GM12878 (cell line): ENCODE results near the gene OR5A1. TPM values are rescaled to one million over a fixed set of nuclear protein-coding genes. Genes with fewer than 3 reads are reported as not detected.

Experiments
- ATAC-seq: fragments of 200-7000 bp; cut with Tn5 transposase; 3 replicates; pipeline ENCODE4 v1.9.1; 2020; ENCODE audit warnings: mild to moderate bottlenecking, moderate library complexity
- BruUV-seq: library from RNA; stranded (reverse); fragments of 400-500 nt; replicated peaks from 2 replicates; lab custom pipeline; 2021; lab: Mats Ljungman, UMichigan
- CTCF ChIA-PET: fragments of 300-600 bp; sonication (Branson Sonifier 250); formaldehyde crosslinking; extraction: SDS; loops from one replicate; lab custom pipeline; 2021; ENCODE audit warnings: inconsistent platforms; lab: Yijun Ruan, JAX
- POLR2A ChIA-PET: fragments of 350-600 bp; formaldehyde crosslinking; extraction: SDS; loops from one replicate; lab custom pipeline; 2021; ENCODE audit warnings: inconsistent platforms; lab: Charles Lee
- RAD21 ChIA-PET: fragments of 300-600 bp; sonication (Branson Sonifier 250); formaldehyde crosslinking; loops from one replicate; lab custom pipeline; 2023; ENCODE audit warnings: antibody characterized with exemption; ENCODE audit not compliant: unreplicated experiment; lab: Charles Lee
- SMC1A ChIA-PET: fragments of 300-600 bp; sonication (Branson Sonifier 250); formaldehyde crosslinking; loops from one replicate; lab custom pipeline; 2023; ENCODE audit not compliant: unreplicated experiment, uncharacterized antibody; lab: Charles Lee
- DNase-seq: peaks from one replicate; pipeline ENCODE4 v3.0.0-alpha.2; 2011; ENCODE audit warnings: low read depth, low spot score
- FAIRE-seq: peaks from 3 replicates; lab custom pipeline; 2011; peaks lifted over from hg19 to GRCh38; lab: Jason Lieb, UNC
- H2AFZ ChIP-seq: 2 replicates; pipeline ENCODE4 v1.6.0; 2011; ENCODE audit warnings: low read depth, low read length, control low read depth; ENCODE audit not compliant: control insufficient read depth
- H3K27ac ChIP-seq: 2 replicates; pipeline ENCODE4 v1.5.1; 2011; ENCODE audit warnings: control low read depth; ENCODE audit not compliant: control insufficient read depth, insufficient read depth
- H3K27me3 ChIP-seq, 2 experiments: replicated peaks in 1 of 2; 2 replicates each; pipeline versions ENCODE4 v1.6.0 to v1.6.1; 2011; ENCODE audit warnings: low read length in 1 of 2; ENCODE audit not compliant: control insufficient read depth in 2 of 2, insufficient read depth in 2 of 2
- H3K36me3 ChIP-seq, 2 experiments: 2 replicates each; pipeline ENCODE4 v1.5.1; 2011; ENCODE audit warnings: low read length in 1 of 2; ENCODE audit not compliant: control insufficient read depth in 2 of 2, insufficient read depth in 2 of 2
- H3K4me1 ChIP-seq: 2 replicates; pipeline ENCODE4 v1.6.1; 2011; ENCODE audit warnings: mild to moderate bottlenecking, low read length, moderate library complexity, mixed read lengths; ENCODE audit not compliant: control insufficient read depth, insufficient read depth
- H3K4me2 ChIP-seq: 2 replicates; pipeline ENCODE4 v1.6.0; 2011; ENCODE audit warnings: control low read depth; ENCODE audit not compliant: control insufficient read depth, insufficient read depth
- H3K4me3 ChIP-seq: fragments of 200-600 bp; sonication (generic); 2 replicates; pipeline ENCODE4 v1.5.1; 2016
- H3K79me2 ChIP-seq: 2 replicates; pipeline ENCODE4 v1.6.0; 2011; ENCODE audit warnings: low read length; ENCODE audit not compliant: control insufficient read depth, insufficient read depth
- H3K9ac ChIP-seq: 2 replicates; pipeline ENCODE4 v1.8.0; 2011; ENCODE audit warnings: low read length, control low read depth, mixed read lengths; ENCODE audit not compliant: control insufficient read depth, insufficient read depth
- H3K9me3 ChIP-seq: replicated peaks from 3 replicates; pipeline ENCODE4 v1.5.1; 2011; ENCODE audit warnings: mild to moderate bottlenecking, low read length; ENCODE audit not compliant: control insufficient read depth, insufficient read depth
- H4K20me1 ChIP-seq: 2 replicates; pipeline ENCODE4 v1.6.0; 2011; ENCODE audit not compliant: control insufficient read depth, insufficient read depth
- CBFB ChIP-seq: IDR thresholded peaks from 2 replicates; pipeline ENCODE4 v1.6.1; 2016; ENCODE audit warnings: antibody characterized with exemption, low read depth
- CBX5 ChIP-seq: sonication (generic); IDR thresholded peaks from 2 replicates; pipeline ENCODE4 v1.6.1; 2016; ENCODE audit warnings: low read depth, moderate library complexity, mild to moderate bottlenecking, inconsistent platforms
- CHD4 ChIP-seq: fragments of 200-600 bp; sonication (generic); IDR thresholded peaks from 2 replicates; pipeline ENCODE4 v1.6.1; 2016; ENCODE audit warnings: mild to moderate bottlenecking
- HCFC1 ChIP-seq: fragments of 150-350 bp; IDR thresholded peaks from 2 replicates; pipeline ENCODE4 v1.6.1; 2014; ENCODE audit warnings: low read length
- HDAC2 ChIP-seq: fragments of 200-600 bp; sonication (generic); IDR thresholded peaks from 2 replicates; pipeline ENCODE4 v1.6.1; 2017
- HDGF ChIP-seq: fragments of 450-650 bp; IDR thresholded peaks from 2 replicates; pipeline ENCODE4 v1.6.1; 2016; ENCODE audit warnings: antibody characterized with exemption
- NFIC ChIP-seq: IDR thresholded peaks from 2 replicates; pipeline ENCODE4 v1.6.1; 2012; ENCODE audit warnings: low read depth, mild to moderate bottlenecking, inconsistent platforms, low read length, moderate library complexity
- NFYA ChIP-seq: IDR thresholded peaks from 2 replicates; pipeline ENCODE4 v1.6.1; 2011; ENCODE audit warnings: low read depth, mild to moderate bottlenecking, low read length, improper control_type of control experiment, borderline replicate concordance
- PML ChIP-seq: IDR thresholded peaks from 2 replicates; pipeline ENCODE4 v1.6.1; 2012; ENCODE audit warnings: low read length, inconsistent platforms
- RAD21 ChIP-seq: IDR thresholded peaks from 2 replicates; pipeline ENCODE4 v1.6.1; 2011; ENCODE audit warnings: mild to moderate bottlenecking, low read depth, low read length, moderate library complexity; ENCODE audit not compliant: insufficient read depth
- SIN3A ChIP-seq: IDR thresholded peaks from 2 replicates; pipeline ENCODE4 v1.6.1; 2012; ENCODE audit warnings: low read depth, low read length, improper control_type of control experiment
- SP1 ChIP-seq: IDR thresholded peaks from one replicate; pipeline ENCODE4 v1.6.1; 2011; ENCODE audit warnings: low read depth, low read length
- SPI1 ChIP-seq: IDR thresholded peaks from 2 replicates; pipeline ENCODE4 v1.6.1; 2011; ENCODE audit warnings: low read depth, mild to moderate bottlenecking, low read length, moderate library complexity, borderline replicate concordance; ENCODE audit not compliant: insufficient read depth
- SREBF2 ChIP-seq: IDR thresholded peaks from 2 replicates; pipeline ENCODE4 v1.6.1; 2012; ENCODE audit warnings: mild to moderate bottlenecking, low read length
- SRF ChIP-seq, 2 experiments: IDR thresholded peaks; 2 replicates each; pipeline ENCODE4 v1.6.1; 2011; ENCODE audit warnings: low read depth in 2 of 2, low read length in 2 of 2, mild to moderate bottlenecking in 1 of 2, moderate library complexity in 1 of 2
- TAF1 ChIP-seq: IDR thresholded peaks from 2 replicates; pipeline ENCODE4 v1.6.1; 2011; ENCODE audit warnings: mild to moderate bottlenecking, low read depth, low read length, borderline replicate concordance
- ZNF207 ChIP-seq: fragments of 450-650 bp; IDR thresholded peaks from 2 replicates; pipeline ENCODE4 v1.6.1; 2014; ENCODE audit warnings: antibody characterized with exemption, mild to moderate bottlenecking, borderline replicate concordance
- WGBS: methylation state at CpG from one replicate; pipeline ENCODE4 v1.1.6; 2016; ENCODE audit warnings: low lambda C conversion rate; ENCODE audit not compliant: insufficient replicate concordance, insufficient coverage; ENCODE audit errors: missing lambda C conversion rate; 5-methylcytosine and 5-hydroxymethylcytosine counted together
- in situ Hi-C: fragments of 300-500 bp; cut with MboI; formaldehyde crosslinking; loops from 9 replicates; pipeline ENCODE4 v1.14.3; 2018; ENCODE audit warnings: mixed read lengths
- intact Hi-C: fragments of 100-400 bp; cut with micrococcal nuclease; formaldehyde crosslinking; loops from one replicate; pipeline ENCODE4 v1.14.2; 2022; ENCODE audit not compliant: unreplicated experiment
- polyA plus RNA-seq, 11 experiments: library from polyadenylated mRNA; depleted of rRNA in 4 of 11; unstranded in 6 of 11; stranded (reverse) in 5 of 11; fragments of >200 nt; fragmentation: Nextera tagmentation in 4 of 11; fragmentation: Illumina TruSeq in 1 of 11; extraction: Ambion mirVana in 4 of 11; extraction: Trizol in 1 of 11; gene quantifications; 1 replicate in 1 of 11; 2 replicates in 10 of 11; pipeline versions ENCODE4 v1.2.1 to v1.2.3, GENCODE V29; 2011 to 2016; ENCODE audit warnings: inconsistent platforms in 2 of 11, missing spikeins in 2 of 11, low read depth in 1 of 11
- total RNA-seq, 4 experiments: library from RNA; depleted of rRNA in 3 of 4; stranded (reverse); fragments of >200 nt in 3 of 4; fragmentation: Illumina TruSeq in 1 of 4; extraction: Trizol in 1 of 4; gene quantifications; 2 replicates each; pipeline versions ENCODE4 v1.2.1 to v1.2.3, GENCODE V29; 2013 to 2021
- TF ChIP-seq, protein P1 (sequence below): IDR thresholded peaks from 2 replicates; pipeline ENCODE4 v1.6.1; 2012; ENCODE audit warnings: low read depth, low read length, improper control_type of control experiment
- TF ChIP-seq, protein P2 (sequence below): fragments of 450-650 bp; IDR thresholded peaks from 2 replicates; pipeline ENCODE4 v1.6.1; 2016; ENCODE audit warnings: mild to moderate bottlenecking, moderate library complexity, borderline replicate concordance

OR5A1 gene
- total and polyA plus RNA-seq, 10 of the 15 experiments (the other 5 are each of a cell fraction or from before 2014, with no cell fraction given): not detected

DNA sequence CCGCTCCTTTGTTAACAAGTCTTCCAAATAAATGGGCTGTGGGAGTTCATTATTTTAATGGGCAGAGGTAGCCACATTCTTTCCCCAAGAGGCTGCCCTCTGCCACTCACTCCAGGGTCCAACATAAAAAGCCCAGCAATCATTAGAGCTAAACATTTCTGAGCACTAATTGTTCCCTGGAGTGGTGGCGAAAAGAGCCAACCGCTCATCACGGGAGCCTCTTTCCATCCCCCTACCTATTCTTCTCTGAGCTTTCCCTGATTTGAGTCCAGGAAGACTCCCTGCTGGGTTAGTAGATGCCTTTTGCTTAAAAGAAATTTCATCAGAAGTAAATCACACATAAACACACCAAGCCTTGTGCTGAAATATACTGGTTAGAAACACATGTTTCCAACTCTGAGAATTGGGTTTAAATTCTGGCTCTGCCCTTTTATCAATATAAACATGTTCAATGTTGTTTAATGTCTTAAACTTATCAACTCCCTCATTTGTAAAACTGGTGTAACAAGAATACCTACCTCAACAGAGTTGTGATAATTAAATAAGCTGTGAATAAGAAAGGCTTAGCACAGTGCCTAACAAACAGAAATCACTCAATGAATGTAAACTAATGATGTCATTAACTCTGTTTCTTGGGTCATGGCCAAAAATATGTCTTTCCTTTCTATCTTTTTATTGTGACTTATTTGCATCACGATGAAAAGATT, 9.8 kb upstream of the OR5A1 start, which contains the start of gene OR5A2:
Gene OR5A2, minus strand, starts transcription at position 53 of the 707 bp plus-strand sequence. CDS start 3,460 bp downstream, outside the sequence.
- Histone ChIP-seq H4K20me1 (no peaks in the 10 kb centered on the region), H2AFZ (no peak within 1 kb of the TSS), H3K36me3 (no peaks in the 10 kb centered on the region), H3K27ac (no peak within 1 kb of the TSS), H3K9me3 (no peaks in the 10 kb centered on the region), H3K4me1 (no peaks in the 10 kb centered on the region), H3K9ac (no peak within 1 kb of the TSS), H3K27me3 (peaks cover 0 to 3% of the 10 kb centered on the region in 2 experiments; a peak in 1 of 4 replicates), H3K4me3 (no peak within 1 kb of the TSS), H3K4me2 (no peak within 1 kb of the TSS), H3K79me2 (no peaks in the 10 kb centered on the region)
- no peak for DNase-seq
- RAD21 ChIA-PET: no interaction called here
- FAIRE-seq: no peak
- WGBS: 75% methylated on average over 5 of the region's 5 CpGs
- SMC1A ChIA-PET: interaction anchor here (0.6 to 1.4 kb wide), 3 partner anchors 52 to 255 kb away, joined by 3 to 5 read pairs (median 3); partner anchors contain the start of gene DTX4
- POLR2A ChIA-PET: no interaction called here
- no TSS peak for BruUV-seq
- no peak for TF ChIP-seq SP1
- TF ChIP-seq SREBF2: no peak
- no peak for TF ChIP-seq CHD4
- no peak for TF ChIP-seq ZNF207
- TF ChIP-seq CBFB: no peak
- TF ChIP-seq RAD21: no peak
- no peak for TF ChIP-seq SIN3A
- TF ChIP-seq NFIC: no peak
- no peak for TF ChIP-seq TAF1
- TF ChIP-seq SRF (IDR thresholded peaks at IDR 0.05; ENCODE audit: low read depth in 2 of 2, low read length in 2 of 2): no peak
- TF ChIP-seq NFYA: no peak
- no peak for TF ChIP-seq HDGF
- TF ChIP-seq HCFC1: no peak
- no peak for TF ChIP-seq PML
- TF ChIP-seq HDAC2: no peak
- TF ChIP-seq, protein P1, sequence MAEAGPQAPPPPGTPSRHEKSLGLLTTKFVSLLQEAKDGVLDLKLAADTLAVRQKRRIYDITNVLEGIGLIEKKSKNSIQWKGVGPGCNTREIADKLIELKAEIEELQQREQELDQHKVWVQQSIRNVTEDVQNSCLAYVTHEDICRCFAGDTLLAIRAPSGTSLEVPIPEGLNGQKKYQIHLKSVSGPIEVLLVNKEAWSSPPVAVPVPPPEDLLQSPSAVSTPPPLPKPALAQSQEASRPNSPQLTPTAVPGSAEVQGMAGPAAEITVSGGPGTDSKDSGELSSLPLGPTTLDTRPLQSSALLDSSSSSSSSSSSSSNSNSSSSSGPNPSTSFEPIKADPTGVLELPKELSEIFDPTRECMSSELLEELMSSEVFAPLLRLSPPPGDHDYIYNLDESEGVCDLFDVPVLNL: no peak
- no peak for TF ChIP-seq CBX5
- TF ChIP-seq SPI1: no peak
- TF ChIP-seq, protein P2, sequence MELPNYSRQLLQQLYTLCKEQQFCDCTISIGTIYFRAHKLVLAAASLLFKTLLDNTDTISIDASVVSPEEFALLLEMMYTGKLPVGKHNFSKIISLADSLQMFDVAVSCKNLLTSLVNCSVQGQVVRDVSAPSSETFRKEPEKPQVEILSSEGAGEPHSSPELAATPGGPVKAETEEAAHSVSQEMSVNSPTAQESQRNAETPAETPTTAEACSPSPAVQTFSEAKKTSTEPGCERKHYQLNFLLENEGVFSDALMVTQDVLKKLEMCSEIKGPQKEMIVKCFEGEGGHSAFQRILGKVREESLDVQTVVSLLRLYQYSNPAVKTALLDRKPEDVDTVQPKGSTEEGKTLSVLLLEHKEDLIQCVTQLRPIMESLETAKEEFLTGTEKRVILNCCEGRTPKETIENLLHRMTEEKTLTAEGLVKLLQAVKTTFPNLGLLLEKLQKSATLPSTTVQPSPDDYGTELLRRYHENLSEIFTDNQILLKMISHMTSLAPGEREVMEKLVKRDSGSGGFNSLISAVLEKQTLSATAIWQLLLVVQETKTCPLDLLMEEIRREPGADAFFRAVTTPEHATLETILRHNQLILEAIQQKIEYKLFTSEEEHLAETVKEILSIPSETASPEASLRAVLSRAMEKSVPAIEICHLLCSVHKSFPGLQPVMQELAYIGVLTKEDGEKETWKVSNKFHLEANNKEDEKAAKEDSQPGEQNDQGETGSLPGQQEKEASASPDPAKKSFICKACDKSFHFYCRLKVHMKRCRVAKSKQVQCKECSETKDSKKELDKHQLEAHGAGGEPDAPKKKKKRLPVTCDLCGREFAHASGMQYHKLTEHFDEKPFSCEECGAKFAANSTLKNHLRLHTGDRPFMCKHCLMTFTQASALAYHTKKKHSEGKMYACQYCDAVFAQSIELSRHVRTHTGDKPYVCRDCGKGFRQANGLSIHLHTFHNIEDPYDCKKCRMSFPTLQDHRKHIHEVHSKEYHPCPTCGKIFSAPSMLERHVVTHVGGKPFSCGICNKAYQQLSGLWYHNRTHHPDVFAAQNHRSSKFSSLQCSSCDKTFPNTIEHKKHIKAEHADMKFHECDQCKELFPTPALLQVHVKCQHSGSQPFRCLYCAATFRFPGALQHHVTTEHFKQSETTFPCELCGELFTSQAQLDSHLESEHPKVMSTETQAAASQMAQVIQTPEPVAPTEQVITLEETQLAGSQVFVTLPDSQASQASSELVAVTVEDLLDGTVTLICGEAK: no peak
- intact Hi-C loops (no loop called here), in situ Hi-C loops (loop anchor here (5.0 kb wide), 1 partner anchor 259 kb away; no protein-coding TSS in a partner anchor)
- CTCF ChIA-PET: interaction anchor here (1.8 kb wide), 1 partner anchor 255 kb away, joined by 7 read pairs; the partner anchor contains the start of gene DTX4
- ATAC-seq: no peak
